ENCODE measurements around the gene TFAP2D.

The TFAP2D gene

GRCh38 chr6:50819904-50820868 lies 106.9 kb downstream of the TFAP2D start:
- DNase-seq, result no peak

- no peak for DNase-seq
Measured at GRCh38 chr6:50820869-50821264, 107.5 kb downstream of the TFAP2D start.

- no peak for DNase-seq
Measured at GRCh38 chr6:50821441-50822077, 108.2 kb downstream of the TFAP2D start.

GRCh38 chr6:50822078-50822476 lies 108.8 kb downstream of the TFAP2D start:
- DNase-seq, result no peak

Measured in hematopoietic multipotent progenitor cell treated with erythropoietin and hydrocortisone succinate and interleukin-3 and kit ligand, for 8 days (in vitro differentiated cells).